GM18505 (cell line): ENCODE data around the gene OR56B4.
"Not testable (repeated sequence)": the region's sequence is repeated elsewhere in the genome, so short reads cannot be mapped to it uniquely, and the experiment has no call there.

Experiments used
- ATAC-seq: cut with Tn5 transposase; IDR thresholded peaks from one replicate; pipeline ENCODE4 v1.9.1; 2021; ENCODE audit not compliant: unreplicated experiment
- POLR2A ChIP-seq: IDR thresholded peaks from 4 replicates; pipeline ENCODE4 v1.6.1; 2011; ENCODE audit warnings: borderline replicate concordance; ENCODE audit not compliant: insufficient read depth, insufficient read length; ENCODE audit errors: extremely low read depth

Gene OR56B4

GRCh38 chr11:6116638-6117037 is 9.2 kb downstream of the OR56B4 start:
- TF ChIP-seq POLR2A = no peak

DNA sequence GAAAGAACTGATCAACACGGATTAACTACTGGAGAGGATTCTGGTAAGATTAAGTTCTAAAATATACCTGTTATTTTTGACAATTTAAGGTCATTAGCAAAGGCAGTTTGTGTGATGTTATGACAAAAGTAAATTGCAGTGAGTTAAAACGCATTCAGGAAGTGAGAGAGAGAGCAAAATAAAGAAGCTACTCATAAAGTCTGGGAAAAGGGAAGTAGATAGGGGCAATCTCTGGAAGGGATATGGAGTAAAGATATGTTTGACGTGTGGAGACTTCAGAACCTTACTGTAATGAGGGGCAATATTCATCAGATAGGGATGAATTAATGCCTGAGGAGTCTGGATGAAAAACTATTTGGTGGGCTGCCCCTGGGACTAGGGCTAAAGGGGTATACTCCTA is 16.8 kb downstream of the OR56B4 start:
- ATAC-seq = no peak
- no peak for TF ChIP-seq POLR2A

More at GRCh38 chr11:6116638-6117037, 9.2 kb downstream of the OR56B4 start:
- ATAC-seq = no peak

- no peak for TF ChIP-seq POLR2A
Measured at GRCh38 chr11:6127881-6128280, 20.4 kb downstream of the OR56B4 start.

DNA sequence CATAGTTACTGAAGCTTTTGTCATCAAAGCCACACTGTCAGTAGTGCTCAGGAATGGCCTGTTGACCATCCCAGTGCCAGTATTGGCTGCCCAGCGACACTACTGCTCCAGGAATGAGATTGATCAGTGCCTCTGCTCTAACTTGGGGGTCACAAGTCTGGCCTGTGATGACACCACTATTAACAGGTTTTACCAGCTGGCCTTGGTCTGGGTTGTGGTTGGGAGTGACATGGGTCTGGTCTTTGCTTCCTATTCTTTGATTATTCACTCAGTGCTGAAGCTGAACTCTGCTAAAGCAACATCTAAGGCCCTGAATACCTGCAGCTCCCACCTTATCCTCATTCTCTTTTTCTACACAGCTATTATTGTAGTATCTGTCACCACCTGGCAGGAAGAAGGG is 21.5 kb downstream of the OR56B4 start:
- TF ChIP-seq POLR2A = no peak
- ATAC-seq = no peak

More at GRCh38 chr11:6127881-6128280, 20.4 kb downstream of the OR56B4 start:
- ATAC-seq = no peak

DNA sequence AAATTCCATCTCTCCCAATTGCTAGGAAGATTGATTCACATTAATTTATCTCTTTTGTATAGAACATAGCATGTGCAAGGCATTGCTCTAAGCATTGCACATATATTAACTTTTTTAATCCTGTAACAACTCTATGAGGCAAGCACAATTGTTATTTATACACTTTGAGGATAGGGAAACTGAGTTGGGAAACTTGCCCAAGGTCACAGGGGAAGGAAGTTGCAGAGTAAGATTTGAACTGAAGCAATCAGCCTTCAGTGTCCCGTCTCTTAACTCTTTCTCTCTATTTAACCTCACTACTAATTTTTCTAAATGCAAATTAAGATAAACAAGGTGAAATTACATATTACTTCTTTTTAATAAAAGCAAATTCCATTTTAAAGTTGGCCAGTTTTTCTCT is 22.2 kb downstream of the OR56B4 start:
- ATAC-seq = no peak
- no peak for TF ChIP-seq POLR2A

GRCh38 chr11:6132431-6132830 is 24.9 kb downstream of the OR56B4 start:
- no peak for ATAC-seq
- TF ChIP-seq POLR2A = no peak

DNA sequence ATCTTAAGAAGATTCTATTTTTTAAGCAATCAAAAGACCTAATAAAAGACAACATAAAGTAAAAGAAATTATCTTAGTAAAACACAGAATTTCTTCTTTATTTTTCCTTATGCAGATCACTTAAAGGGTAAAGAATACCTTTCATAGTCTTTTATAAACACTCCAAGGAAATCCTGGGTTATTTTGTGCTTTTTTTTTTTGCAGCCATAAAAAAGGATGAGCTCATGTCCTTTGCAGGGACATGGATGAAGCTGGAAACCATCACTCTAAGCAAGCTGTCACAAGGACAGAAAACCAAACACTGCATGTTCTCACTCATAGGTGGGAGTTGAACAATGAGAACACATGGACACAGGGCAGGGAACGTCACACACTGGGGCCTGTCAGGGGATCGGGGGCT is 28.5 kb downstream of the OR56B4 start:
- not testable (repeated sequence) for ATAC-seq

DNA sequence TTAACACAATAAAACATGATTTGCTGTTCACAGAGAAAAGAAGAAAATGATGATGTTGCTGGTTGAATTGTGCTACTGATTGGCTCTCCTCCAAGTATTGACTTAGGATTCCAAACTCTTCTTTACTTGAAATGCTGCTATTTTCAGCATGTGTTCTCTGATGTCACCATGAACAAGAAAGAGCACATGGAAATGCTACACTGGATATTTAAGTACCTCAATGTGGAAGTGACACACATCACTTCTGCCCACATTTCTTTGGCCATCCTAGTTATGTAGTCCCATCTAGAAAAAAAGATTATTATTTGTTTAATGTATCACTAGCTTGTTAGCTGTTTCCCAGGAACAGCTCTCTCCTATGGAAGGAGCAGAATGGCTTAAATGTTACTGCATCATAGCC is 35.5 kb downstream of the OR56B4 start:
- ATAC-seq = no peak
- TF ChIP-seq POLR2A = no peak

- not testable (repeated sequence) for ATAC-seq
Measured at GRCh38 chr11:6143737-6144136, 36.3 kb downstream of the OR56B4 start.

DNA sequence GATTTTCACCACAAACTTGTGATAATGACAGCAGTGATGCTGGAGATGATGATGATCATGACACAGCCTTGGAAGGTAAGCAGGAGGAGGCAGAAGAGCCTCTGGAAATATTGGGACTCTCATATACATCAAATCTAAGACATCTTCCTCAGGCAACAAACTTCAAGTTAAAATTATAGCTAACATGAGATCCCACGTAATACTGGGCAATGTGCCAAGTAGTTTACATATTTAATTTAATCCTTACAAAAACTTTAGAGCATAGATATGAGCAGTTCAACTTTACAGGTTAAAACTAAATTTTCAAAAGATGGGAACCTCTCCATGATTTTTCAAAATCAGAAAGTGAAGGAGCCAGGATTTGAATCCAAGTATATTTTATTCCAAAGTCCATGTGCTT is 43.6 kb downstream of the OR56B4 start:
- ATAC-seq = no peak
- TF ChIP-seq POLR2A = no peak

- no peak for ATAC-seq
- no peak for TF ChIP-seq POLR2A
Measured at GRCh38 chr11:6152126-6152525, 44.6 kb downstream of the OR56B4 start.

GRCh38 chr11:6156628-6157359 is 49.3 kb downstream of the OR56B4 start:
- ATAC-seq = no peak
- TF ChIP-seq POLR2A = no peak
